GM19240 (cell line): ENCODE measurements around the gene TXNL4B.
"Not testable (repeated sequence)": the region's sequence is repeated elsewhere in the genome, so short reads cannot be mapped to it uniquely, and the experiment has no call there.

Source experiments
- DNase-seq: peaks from one replicate; pipeline ENCODE4 v3.0.0; 2011; ENCODE audit warnings: low spot score; ENCODE audit not compliant: insufficient read length

Gene TXNL4B

GRCh38 chr16:72073560-72074230 lies 19.7 kb downstream of the TXNL4B start:
- DNase-seq = no peak

DNA sequence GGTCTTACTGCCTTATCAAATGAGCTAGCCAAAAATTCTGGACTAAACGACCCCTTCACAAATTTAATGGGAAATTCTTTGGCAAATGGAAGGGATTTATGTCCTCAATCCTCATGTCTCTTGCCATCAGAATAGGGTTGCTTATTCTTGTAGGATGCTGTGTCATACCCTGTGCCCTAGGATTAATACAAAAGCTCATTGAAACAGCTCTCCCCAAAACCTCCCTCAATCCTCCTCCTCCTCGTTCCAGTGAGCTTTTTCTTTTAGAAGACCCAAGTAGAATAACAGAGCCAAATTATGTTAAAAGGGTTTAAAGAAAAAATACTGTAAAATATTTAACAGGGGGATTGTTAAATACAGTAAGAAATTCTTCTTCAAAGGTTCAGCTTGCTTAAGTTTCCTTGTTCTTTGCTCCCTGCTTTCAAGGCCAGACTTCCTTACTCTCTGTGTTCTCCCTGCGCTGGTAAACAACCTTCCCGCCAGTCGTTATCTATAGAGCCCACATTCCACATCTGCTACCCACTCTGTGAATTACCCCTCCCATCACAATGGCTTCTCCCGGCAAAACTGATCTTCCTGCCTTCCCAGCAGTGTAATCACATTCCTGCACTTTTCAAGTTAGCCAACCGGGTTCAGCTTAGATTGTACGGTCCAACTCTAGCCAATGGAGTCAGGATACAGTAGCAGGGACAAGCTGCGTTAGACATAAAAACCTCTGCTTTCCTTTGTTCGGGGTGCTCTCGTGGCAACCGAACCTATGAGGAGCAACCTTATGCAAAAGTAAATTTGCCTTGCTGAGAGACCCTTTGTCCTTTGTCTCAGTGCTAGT lies 20.7 kb downstream of the TXNL4B start:
- no peak for DNase-seq

- DNase-seq = no peak
These were observed 24.5 kb downstream of the TXNL4B start for GRCh38 chr16:72068930-72069329.

- peak; percentile 47 for DNase-seq
These were observed 26.7 kb downstream of the TXNL4B start for GRCh38 chr16:72066747-72067146.

DNA sequence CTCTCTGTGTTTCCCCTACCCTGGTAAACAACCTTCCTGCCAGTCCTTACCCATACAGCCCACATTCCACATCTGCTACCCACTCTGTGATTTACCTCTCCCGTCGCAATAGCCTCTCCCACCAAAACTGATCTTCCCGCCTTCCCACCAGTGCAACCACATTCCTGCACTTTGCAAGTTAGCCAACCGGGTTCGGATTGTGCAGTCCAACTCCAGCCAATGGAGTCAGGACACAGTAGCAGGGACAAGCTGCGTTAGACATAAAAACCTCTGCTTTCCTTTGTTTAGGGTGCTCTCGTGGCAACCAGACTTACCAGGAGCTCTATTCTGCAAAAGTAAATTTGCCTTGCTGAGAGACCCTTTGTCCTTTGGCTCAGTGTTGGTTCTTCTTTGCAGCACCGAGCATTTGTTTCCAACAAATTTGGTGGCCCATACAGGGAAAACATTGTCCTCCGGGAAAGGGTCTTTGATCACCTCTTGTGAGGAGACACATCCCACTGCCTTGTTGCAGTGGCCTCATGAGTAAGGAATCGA lies 29.0 kb downstream of the TXNL4B start:
- no peak for DNase-seq

DNA sequence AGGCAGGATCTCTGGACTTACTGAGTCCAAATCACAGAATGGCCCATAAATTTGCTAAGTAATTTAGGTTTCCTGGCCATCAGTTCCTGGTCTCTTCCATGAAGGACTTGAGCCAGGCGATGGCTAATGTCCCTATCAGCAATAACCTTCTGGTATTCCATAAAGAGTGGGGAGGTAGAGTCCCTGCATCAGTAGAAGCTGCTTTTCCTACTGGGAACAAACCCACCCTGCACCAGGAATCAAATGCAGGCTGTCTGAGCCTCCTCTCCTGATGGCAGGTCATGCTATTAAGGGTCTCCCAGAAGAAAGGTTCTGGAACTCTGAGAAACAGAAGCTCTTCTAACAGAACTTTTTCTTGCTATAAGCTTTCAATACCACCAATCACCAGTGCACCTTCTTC lies 31.9 kb downstream of the TXNL4B start:
- no peak for DNase-seq

DNA sequence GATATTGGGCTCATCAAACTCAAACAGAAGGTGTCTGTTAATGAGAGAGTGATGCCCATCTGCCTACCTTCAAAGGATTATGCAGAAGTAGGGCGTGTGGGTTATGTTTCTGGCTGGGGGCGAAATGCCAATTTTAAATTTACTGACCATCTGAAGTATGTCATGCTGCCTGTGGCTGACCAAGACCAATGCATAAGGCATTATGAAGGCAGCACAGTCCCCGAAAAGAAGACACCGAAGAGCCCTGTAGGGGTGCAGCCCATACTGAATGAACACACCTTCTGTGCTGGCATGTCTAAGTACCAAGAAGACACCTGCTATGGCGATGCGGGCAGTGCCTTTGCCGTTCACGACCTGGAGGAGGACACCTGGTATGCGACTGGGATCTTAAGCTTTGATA lies 33.0 kb downstream of the TXNL4B start:
- no peak for DNase-seq

- not testable (repeated sequence) for DNase-seq
These were observed 34.4 kb downstream of the TXNL4B start for GRCh38 chr16:72059060-72059459.

DNA sequence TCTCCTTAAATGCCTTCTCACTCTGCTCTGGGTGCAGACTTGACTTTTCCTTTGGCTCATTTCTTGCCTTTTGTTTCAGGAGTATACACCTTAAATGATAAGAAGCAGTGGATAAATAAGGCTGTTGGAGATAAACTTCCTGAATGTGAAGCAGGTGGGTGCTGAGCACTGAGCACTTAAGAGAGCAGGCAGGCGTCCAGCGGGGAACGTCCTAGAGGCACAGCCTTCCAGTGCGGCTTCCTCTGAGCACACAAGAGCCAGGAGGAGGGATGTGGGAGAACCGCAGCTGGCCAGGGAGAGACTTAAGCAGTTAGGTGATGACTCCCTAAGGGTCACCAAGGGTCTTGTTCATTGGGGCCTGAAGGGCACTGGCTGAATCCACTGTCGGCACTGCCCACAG lies 36.1 kb downstream of the TXNL4B start:
- DNase-seq = not testable (repeated sequence)

DNA sequence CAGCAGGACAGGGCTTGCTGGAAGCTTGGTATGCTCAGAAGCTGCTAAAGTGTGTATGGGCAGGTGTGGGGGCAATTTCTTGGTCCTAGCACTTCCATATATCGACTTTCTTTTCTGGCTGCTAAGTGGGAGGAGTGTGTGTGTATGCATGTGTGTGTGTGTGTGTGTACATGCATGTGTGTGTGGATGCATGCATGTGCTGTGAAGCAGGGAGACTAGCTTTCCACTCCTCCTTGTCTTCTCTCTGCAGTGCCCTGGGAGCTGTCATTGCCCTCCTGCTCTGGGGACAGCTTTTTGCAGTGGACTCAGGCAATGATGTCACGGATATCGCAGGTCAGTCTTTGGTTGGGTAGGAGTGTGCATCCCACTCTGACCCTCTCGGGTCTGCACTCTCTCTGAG lies 37.5 kb downstream of the TXNL4B start:
- no peak for DNase-seq

GRCh38 chr16:72054254-72054847 lies 39.1 kb downstream of the TXNL4B start, which contains the start of gene HP:
TSS of gene HP (plus strand) at chr16:72054505. CDS start at chr16:72054653, 148 bp downstream.
- not testable (repeated sequence) for DNase-seq

DNA sequence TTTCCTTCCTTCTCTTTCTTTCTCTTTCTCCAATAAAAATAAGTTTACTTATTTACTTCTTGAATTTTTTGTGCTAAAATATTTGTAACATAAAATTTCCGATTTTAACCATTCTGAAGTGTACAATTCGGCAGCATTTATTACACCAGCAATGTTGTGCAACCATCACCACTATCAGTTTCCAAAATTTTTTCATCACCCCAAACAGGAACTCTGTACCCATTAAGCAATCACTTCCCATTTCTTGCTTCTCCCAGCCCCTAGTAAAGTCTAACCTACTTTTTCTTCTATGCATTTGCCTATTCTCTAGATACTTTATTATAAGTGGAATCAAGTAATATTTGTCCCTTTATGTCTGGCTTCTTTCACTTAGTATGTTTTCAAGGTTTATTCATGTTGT lies 41.6 kb downstream of the TXNL4B start:
- no peak for DNase-seq

- DNase-seq = no peak
These were observed 42.5 kb downstream of the TXNL4B start for GRCh38 chr16:72050769-72051464.

DNA sequence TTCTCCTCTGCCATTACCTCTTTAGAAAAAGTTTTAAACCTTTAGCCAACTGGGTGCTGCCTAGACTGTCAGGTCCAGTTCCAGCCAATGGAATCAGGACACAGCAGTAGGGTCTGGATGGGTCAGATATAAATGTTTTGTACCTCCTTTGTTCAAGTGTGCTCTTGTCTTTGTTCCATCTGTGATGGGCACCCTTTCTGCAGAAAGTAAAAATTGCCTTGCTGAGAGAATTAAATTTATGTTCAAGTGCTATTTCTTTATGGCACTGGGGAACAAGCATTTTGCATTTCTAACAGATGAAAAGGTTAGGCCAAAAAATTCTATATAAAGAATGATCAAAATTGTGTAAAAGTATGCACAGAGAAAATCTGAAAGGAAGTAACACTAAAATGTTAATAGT lies 44.3 kb downstream of the TXNL4B start:
- DNase-seq = no peak

DNA sequence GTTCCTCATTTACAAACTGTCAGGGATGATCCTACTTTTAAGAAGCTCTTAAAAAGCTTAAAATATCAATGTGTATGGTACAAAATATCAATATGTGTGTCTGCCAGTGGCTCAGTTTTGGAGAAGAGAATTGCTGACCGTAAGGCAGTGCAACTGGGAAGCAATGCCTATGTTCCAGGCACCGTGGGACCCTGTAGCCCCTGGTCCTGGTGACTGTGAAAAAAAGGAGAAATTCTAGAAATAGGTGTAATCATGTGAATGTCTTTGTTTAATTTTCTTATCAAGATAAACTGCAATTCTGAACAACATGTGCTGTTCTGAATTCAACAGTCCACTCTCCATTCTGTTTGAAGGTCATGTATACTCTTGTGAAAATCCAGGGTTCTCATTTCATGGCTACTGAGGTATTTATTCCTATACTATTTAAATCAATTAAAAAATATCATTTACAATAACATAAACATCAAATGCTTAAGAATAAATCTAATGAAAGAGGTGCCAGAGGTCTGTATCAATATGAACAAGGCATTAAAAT lies 48.5 kb downstream of the TXNL4B start:
- DNase-seq = no peak

DNA sequence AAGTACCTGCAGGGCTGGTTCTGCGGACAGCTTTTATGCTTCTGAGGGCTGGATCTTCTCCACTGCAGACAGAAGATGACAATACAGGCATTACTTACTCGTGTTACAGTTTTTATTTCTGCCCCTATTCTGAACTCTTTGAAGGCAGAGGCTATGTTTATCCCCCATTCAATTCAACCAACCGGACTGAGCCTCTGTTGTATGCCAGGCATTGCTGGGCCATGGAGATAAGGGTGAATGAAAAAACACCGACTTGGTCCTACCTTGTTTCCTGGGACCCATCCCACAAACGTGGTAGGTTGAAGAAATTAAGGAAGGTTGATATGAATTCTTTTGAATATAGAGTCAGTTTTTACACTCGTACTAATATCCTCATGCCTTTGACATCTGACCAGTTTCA lies 49.1 kb downstream of the TXNL4B start:
- DNase-seq = no peak

- DNase-seq = no peak
These were observed 49.9 kb downstream of the TXNL4B start for GRCh38 chr16:72043539-72043938.

- no peak for DNase-seq
These were observed 50.4 kb downstream of the TXNL4B start for GRCh38 chr16:72043058-72043457.

DNA sequence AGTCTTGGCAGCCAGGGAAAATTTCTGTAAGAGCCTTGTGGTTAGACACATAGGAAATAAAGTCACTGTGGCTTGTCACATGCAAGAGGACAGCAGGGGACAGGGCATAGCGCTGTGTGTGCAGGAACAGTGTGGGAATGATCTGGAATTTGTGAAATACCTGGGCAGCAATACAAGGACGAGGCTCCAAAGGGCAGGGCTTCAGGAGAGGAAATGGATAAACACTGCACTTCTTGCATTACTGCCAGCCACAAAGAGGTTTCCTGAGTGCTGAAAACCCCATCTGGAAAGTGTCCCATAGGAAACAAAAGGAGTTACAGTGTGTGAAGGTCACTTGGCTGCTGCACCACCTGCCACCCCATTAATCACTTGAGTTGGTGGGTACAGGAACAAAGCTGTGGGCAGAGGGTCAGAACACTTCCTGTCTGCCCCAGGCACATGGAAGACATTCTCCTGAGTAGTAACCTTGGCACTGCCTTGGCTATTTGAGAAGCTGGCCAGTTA lies 51.2 kb downstream of the TXNL4B start:
- no peak for DNase-seq

DNA sequence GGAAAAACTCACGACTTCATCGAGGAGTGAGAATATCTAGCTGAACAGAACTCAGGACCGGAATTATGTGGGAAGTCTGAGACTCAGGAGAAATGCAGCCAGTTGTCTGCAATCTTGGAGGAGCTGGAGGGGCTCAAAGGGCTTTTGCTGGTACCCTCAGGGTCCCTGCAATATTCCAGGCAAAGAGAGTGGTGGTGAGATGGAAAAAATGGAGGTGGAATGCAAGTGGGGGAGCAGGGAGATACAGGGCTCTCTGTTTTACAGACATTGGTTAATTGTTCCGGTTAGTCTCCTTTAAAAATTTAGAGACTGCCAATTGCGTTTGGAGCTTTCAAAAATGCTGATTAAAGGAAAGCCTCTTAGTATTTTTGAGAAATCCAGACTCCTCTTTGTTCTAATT lies 57.3 kb downstream of the TXNL4B start:
- no peak for DNase-seq
